ENCODE measurements around the gene RGMB. TPM values are rescaled to one million over a fixed set of nuclear protein-coding genes. Genes with fewer than 3 reads are reported as not detected.

RGMB gene
- polyA plus RNA-seq, 1 donor (not counting 4 experiments of a cell fraction or from before 2014, with no cell fraction given) = 16.3 TPM

GRCh38 chr5:98789029-98789428 is 15.6 kb downstream of the RGMB start:
- peaks cover 41% of the 10 kb centered on the region for H3K4me1 ChIP-seq (ENCODE audit: control insufficient read depth, extremely low read depth, insufficient read depth, low read length)
- no peak overlapping the region for H3K27ac ChIP-seq (ENCODE audit: control insufficient read depth, insufficient read depth, low read length)
- no peak overlapping the region for H2AFZ ChIP-seq (ENCODE audit: control insufficient read depth, low read length)
- no peak overlapping the region for H3K4me3 ChIP-seq (ENCODE audit: control insufficient read depth in 2 of 3, extremely low read depth in 1 of 3, insufficient read depth in 2 of 3, low read depth in 1 of 3, low read length in 3 of 3)
- H3K36me3 ChIP-seq (ENCODE audit: control insufficient read depth in 2 of 2, extremely low read depth in 1 of 2, insufficient read depth in 2 of 2, low read length in 2 of 2) = peaks cover 8 to 23% of the 10 kb centered on the region in 2 experiments
- dilution Hi-C loops (cut with MboI; ENCODE audit: extremely low pct_ligation_motif_present, low sequenced_read_pairs) = no loop called here
- no peak overlapping the region for H3K4me2 ChIP-seq (ENCODE audit: control insufficient read depth, extremely low read depth, insufficient read depth, low read depth, low read length)
- H4K20me1 ChIP-seq (ENCODE audit: control insufficient read depth, extremely low read depth, insufficient read depth, low read length) = peaks cover 4% of the 10 kb centered on the region
- peaks cover 98% of the 10 kb centered on the region for H3K79me2 ChIP-seq (ENCODE audit: control insufficient read depth, insufficient read depth, low read length)
- DNase-seq (ENCODE audit: low read depth, low spot score) (no peak), FAIRE-seq (no peak)
- H3K27me3 ChIP-seq (ENCODE audit: control insufficient read depth, extremely low read depth, insufficient read depth, low read length) = no peaks in the 10 kb centered on the region
- H3K9ac ChIP-seq (ENCODE audit: control insufficient read depth, extremely low read depth, insufficient read depth, low read length) = no peak overlapping the region
- no peak for TF ChIP-seq EZH2 (IDR thresholded peaks at IDR 0.05; ENCODE audit: low read length)
- TF ChIP-seq CTCF (optimal IDR thresholded peaks at IDR 0.05 in 1 of 3, IDR thresholded peaks at IDR 0.05 in 1 of 3, conservative IDR thresholded peaks at IDR 0.05 in 1 of 3; ENCODE audit: extremely low read depth in 1 of 3, insufficient read depth in 2 of 3, low read length in 3 of 3) = no peak
- peaks cover 4% of the 10 kb centered on the region for H3K9me1 ChIP-seq (ENCODE audit: control insufficient read depth, extremely low read depth, insufficient read depth, low read length)
- H3K9me3 ChIP-seq (ENCODE audit: control insufficient read depth, low read depth, low read length) = no peaks in the 10 kb centered on the region

GRCh38 chr5:98791001-98791519 is 17.6 kb downstream of the RGMB start:
- Histone ChIP-seq H3K79me2 (ENCODE audit: control insufficient read depth, insufficient read depth, low read length) (peaks cover 87% of the 10 kb centered on the region), H3K9me1 (ENCODE audit: control insufficient read depth, extremely low read depth, insufficient read depth, low read length) (peaks cover 4% of the 10 kb centered on the region), H3K36me3 (ENCODE audit: control insufficient read depth in 2 of 2, extremely low read depth in 1 of 2, insufficient read depth in 2 of 2, low read length in 2 of 2) (peaks cover 9 to 19% of the 10 kb centered on the region in 2 experiments), H3K9ac (ENCODE audit: control insufficient read depth, extremely low read depth, insufficient read depth, low read length) (no peak overlapping the region), H3K4me1 (ENCODE audit: control insufficient read depth, extremely low read depth, insufficient read depth, low read length) (peaks cover 23% of the 10 kb centered on the region), H3K4me3 (ENCODE audit: control insufficient read depth in 2 of 3, extremely low read depth in 1 of 3, insufficient read depth in 2 of 3, low read depth in 1 of 3, low read length in 3 of 3) (no peak overlapping the region), H3K9me3 (ENCODE audit: control insufficient read depth, low read depth, low read length) (no peaks in the 10 kb centered on the region), H2AFZ (ENCODE audit: control insufficient read depth, low read length) (no peak overlapping the region), H3K27ac (ENCODE audit: control insufficient read depth, insufficient read depth, low read length) (no peak overlapping the region), H3K27me3 (ENCODE audit: control insufficient read depth, extremely low read depth, insufficient read depth, low read length) (no peaks in the 10 kb centered on the region), H4K20me1 (ENCODE audit: control insufficient read depth, extremely low read depth, insufficient read depth, low read length) (no peaks in the 10 kb centered on the region), H3K4me2 (ENCODE audit: control insufficient read depth, extremely low read depth, insufficient read depth, low read depth, low read length) (no peak overlapping the region)
- TF ChIP-seq CTCF (optimal IDR thresholded peaks at IDR 0.05 in 1 of 3, IDR thresholded peaks at IDR 0.05 in 1 of 3, conservative IDR thresholded peaks at IDR 0.05 in 1 of 3; ENCODE audit: extremely low read depth in 1 of 3, insufficient read depth in 2 of 3, low read length in 3 of 3) = no peak
- FAIRE-seq = no peak
- dilution Hi-C loops (cut with MboI; ENCODE audit: extremely low pct_ligation_motif_present, low sequenced_read_pairs) = no loop called here
- DNase-seq (ENCODE audit: low read depth, low spot score) = no peak

All from keratinocyte (primary cell).